ENCODE data around the gene ABI1.

Gene ABI1

GRCh38 chr10:26844396-26844975, 16.3 kb downstream of the ABI1 start:
- DNase-seq: no peak

DNA sequence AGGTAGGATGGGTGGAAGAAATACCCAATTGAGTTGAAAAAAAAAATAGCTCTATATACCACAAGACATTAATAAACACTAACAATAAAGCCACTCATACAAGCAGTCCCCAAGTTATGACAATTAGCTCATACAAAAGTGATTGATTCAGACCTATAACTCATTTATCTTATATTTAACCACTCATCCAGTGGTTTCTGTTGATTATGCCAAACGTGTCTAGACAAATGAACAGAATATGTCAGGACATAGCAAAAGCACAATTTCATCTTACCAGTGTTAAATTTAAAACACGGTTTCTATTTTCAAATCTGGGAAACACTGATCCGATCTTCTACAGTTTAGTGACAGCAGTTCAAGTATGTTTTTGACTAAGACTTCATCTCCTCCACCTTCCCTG, 17.0 kb downstream of the ABI1 start:
- no peak for DNase-seq

DNA sequence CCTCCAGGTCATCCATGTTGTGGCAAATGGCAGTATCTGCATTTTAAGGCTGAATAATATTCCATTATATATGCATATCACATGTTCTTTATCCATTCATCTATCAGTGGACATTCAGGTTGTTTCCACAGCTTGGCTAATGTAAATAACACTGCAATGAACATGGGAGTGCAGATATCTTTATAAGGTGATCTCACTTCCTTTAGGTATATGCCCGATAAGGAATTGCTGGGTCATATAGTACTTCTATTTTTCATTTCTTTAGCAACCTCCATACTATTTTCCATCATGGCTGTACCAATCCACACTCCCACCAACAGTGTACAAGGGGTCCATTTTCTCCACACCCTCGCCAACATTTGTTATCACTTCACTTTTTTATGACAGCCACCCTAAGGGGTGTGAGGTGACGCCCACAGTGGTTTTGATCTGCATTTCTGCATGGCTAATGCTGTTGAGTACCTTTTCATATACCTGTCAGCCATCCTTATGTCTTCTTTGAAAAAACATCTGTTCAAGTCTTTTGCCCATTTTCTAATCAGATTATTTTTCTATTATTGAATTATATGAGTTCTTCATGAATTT, 18.9 kb downstream of the ABI1 start:
- no peak for DNase-seq

DNA sequence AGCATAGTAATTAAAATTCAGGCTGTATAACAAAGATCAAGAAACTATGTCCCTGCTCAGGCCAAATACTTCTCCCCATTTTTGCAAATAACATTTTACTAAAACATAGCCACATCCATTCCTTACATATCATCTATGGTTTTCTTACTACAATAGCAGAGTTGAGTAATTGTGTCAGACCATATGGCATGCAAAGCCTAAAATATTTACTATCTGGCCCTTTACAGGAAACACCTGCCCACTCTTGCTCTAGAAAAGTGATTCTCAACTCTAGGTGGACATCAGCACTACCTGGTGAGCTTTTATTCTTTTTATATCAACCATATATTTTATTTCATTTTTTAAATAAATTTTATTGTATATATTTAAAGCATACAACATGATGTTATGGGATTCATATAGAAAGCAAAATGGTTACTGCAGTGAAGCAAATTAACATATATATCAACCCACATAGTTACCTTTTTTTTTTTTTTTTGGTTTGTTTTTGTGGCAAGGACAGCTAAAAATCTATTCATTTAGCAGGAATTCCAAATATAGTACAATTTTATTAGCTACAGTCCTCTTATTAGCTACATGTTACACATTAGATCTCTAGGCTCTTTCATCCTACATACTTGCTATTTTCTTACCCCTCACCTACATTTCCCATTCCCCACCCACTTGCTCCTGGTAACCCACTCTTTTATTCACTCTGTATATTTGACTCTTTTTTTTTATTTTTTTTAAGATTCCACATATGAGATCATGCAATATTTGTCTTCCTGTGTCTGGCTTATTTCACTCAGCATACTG, 19.6 kb downstream of the ABI1 start:
- DNase-seq: no peak

DNA sequence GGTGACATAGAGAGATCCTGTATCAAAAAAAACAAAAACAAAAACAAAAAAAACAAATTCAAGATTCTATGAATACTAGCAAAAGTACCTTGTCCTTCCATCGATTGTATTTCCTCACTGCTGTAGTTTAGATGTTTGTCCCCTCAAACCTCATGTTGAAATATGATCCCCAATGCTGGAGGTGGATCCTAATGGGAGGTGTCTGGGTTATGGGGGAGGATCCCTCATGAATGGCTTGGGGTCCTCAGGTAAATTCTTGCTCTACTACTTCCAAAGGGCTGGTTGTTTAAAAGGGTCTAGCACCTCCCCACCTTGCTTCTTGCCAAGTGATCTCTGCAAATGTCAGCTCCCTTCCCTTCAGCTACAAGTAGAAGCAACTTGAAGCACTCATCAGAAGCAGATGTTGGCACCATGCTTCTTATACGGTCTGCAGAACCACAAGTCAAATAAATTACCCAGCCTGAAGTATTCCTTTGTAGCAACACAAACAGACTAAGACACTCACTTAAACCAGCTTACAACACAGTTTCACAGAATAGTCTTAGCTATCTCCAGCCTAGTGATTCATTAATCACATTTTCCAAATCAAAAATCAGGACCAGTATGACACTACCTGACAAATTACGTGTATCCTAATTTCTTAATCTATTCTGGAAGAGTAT, 20.7 kb downstream of the ABI1 start:
- no peak for DNase-seq

GRCh38 chr10:26837139-26837538, 23.6 kb downstream of the ABI1 start:
- no peak for DNase-seq

DNA sequence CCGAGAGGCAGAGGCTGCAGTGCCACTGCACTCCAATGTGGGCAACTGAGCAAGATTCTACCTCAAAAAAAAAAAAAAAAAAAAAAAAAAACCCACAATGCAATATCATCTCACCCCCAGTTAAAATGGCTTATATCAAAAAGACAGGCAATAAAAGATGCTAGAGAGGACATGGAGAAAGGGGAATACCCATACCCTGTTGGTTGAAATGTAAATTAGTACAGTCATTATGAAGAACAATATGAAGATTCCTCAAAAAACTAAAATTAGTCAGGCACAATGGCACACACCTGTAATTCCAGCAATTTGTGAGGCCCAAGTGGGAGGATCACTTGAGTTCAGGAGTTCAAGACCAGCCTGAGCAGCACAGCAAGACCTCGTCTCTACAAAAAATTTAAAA, 25.7 kb downstream of the ABI1 start:
- DNase-seq: no peak

- no peak for DNase-seq
Observed at GRCh38 chr10:26832960-26833359, 27.8 kb downstream of the ABI1 start.

DNA sequence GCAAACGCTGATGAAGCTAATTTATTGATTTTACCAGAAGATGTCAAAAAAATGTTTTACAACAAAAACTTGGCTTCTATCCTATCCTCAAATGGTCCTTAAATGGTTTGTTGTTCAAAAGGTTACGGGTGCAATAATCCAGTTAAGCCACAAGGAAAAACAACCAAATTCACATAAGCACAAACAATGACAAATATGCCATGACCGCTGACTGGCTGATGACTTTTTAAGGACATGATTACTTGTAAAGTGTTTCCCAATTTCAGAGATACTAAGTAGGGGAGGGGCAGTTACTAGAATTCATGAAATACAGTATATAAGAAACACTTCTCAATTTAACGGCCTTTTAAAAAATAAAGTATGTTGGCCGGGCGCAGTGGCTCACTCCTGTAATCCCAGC, 28.8 kb downstream of the ABI1 start:
- DNase-seq: no peak

DNA sequence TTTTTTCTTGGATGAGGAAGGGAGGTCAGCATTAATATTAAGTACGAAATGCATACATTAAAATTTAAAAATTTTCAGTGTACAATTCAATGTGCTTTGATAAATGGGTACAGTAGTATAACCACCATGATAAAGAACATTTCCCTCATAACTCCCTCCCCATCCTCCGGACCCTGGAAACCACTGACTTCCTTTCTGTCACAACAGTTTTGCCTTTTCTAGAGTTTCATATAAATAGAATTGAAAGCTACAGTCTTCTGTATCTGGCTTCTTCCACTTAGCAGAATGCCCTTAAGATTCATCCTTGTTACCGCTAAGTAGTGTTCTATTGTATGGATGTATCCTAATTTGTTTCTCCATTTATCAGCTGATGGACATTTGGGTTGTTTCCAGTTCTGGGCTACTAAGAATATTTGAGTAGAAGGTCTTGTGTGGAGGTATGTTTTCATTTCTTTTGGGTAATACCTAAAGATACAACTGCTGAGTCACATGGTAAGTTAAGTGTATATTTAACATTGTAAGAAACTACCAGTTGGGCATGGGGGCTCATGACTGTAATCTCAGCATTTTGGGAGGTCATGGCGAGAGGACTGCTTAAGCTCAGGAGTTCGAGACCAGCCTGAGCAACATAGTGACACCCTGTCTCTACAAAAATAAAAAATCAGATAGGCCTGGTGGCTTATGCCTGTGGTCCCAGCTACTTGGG, 30.8 kb downstream of the ABI1 start:
- DNase-seq: no peak

- DNase-seq: no peak
Observed at GRCh38 chr10:26824015-26824690, 36.6 kb downstream of the ABI1 start.

DNA sequence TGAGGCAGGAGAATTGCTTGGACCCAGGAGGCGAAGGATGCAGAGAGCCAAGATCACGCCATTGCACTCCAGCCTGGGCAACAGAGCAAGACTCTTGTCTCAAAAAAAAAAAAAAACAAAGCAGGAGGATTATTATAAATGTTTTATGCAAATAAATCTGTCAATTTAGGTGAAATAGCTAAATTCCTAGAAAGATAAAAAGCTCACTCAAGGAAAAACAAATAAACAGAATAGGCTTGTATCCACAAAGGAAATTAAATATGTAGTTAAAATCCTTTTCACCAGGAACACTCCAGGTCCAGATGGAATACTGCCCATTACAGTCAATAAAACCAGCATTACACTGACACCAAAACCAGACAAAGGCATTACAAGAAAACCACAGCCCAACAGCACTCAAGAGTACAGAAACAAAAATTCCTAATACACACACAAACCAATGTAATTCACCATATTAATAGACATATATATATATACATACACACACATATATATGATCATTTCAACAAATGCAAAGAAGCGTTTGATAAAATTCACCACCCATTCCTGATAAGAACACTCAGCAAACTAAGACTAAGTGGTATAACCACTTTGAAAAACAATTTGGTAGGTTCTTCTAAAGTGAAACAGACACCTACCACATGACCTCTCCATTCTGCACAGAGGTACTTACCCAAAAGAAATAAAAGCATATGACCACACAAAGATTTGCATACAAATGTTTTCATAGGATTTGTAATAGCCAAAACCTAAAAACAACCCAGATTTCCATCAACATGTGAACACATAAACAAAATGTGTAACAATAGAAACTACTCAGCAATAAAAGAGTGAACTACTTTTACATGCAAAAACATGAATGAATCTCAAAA, 38.8 kb downstream of the ABI1 start:
- no peak for DNase-seq

GRCh38 chr10:26815500-26815899, 45.3 kb downstream of the ABI1 start:
- DNase-seq: no peak

DNA sequence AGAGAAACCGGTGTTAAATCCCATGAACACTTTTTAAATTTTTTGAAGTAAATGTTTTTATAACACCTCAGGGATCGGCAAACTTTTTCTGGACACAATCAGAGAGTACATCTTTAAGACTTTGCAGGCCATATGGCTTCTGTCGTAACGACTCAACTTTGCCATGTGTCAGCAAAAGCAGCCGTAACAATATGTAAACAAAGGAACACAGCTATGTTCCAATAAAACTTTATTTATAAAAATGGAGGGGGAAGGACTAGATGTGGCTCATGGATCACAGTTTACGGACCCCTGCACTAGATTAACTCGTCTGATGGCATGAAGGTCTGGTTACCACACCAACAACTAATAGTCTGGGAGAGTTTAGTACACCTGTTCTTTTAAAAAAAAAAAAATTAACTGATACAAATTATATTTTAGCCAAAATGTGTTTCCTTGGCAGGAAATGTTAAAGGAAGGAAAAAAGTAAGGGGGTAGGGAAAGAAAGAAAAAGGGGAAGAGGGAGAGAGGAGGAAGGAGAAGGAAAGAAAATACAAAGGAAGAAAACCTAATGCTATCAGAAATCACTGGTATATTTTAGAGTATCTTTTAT, 50.2 kb downstream of the ABI1 start:
- DNase-seq: no peak

- no peak for DNase-seq
Observed at GRCh38 chr10:26809973-26810372, 50.8 kb downstream of the ABI1 start.

DNA sequence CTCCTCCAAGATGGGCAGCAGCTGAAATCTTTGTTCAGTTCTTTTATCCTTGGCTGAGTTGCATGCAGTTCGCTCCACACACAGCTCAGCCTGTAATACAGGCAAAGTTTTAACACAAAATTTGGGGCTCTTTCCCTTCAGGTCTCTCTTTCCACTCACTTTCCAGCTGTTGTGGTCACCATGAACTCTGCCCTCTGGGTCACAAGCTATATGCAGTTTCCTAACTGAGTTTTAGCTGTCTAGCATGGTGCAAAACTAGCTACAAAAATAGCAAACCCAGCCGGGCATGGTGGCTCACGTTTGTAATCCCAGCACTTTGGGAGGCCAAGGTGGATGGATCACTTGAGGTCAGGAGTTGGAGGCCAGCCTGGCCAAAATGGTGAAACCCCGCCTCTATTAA, 53.2 kb downstream of the ABI1 start:
- no peak for DNase-seq

- DNase-seq: no peak
Observed at GRCh38 chr10:26806557-26806956, 54.2 kb downstream of the ABI1 start.

- DNase-seq: no peak
Observed at GRCh38 chr10:26805567-26806245, 55.1 kb downstream of the ABI1 start.

- DNase-seq: no peak
Observed at GRCh38 chr10:26804418-26805393, 56.1 kb downstream of the ABI1 start.
